ENCODE results near the gene FHAD1. TPM values are rescaled to one million over a fixed set of nuclear protein-coding genes. Genes with fewer than 3 reads are reported as not detected.
"Not testable (repeated sequence)": the region's sequence is repeated elsewhere in the genome, so short reads cannot be mapped to it uniquely, and the experiment has no call there.

FHAD1 gene
- total RNA-seq, 1 experiment from 2014 or later, result 0.15 TPM

GRCh38 chr1:15276691-15277446 lies 29.8 kb downstream of the FHAD1 start:
- no peak for DNase-seq (ENCODE audit: low spot score)

GRCh38 chr1:15277447-15277838 lies 30.4 kb downstream of the FHAD1 start:
- no peak for DNase-seq (ENCODE audit: low spot score)

GRCh38 chr1:15277933-15278332 lies 30.9 kb downstream of the FHAD1 start:
- DNase-seq (ENCODE audit: low spot score), result no peak

GRCh38 chr1:15279576-15280230 lies 32.7 kb downstream of the FHAD1 start:
- DNase-seq (ENCODE audit: low spot score), result peak; percentile 14

GRCh38 chr1:15280416-15280815 lies 33.4 kb downstream of the FHAD1 start:
- no peak for DNase-seq (ENCODE audit: low spot score)

GRCh38 chr1:15282038-15282437 lies 35.0 kb downstream of the FHAD1 start:
- no peak for DNase-seq (ENCODE audit: low spot score)

GRCh38 chr1:15282810-15283474 lies 35.9 kb downstream of the FHAD1 start:
- no peak for DNase-seq (ENCODE audit: low spot score)

GRCh38 chr1:15283526-15283925 lies 36.5 kb downstream of the FHAD1 start:
- no peak for DNase-seq (ENCODE audit: low spot score)

- DNase-seq (ENCODE audit: low spot score), result no peak
These were observed 39.4 kb downstream of the FHAD1 start for GRCh38 chr1:15286452-15286851.

- no peak for DNase-seq (ENCODE audit: low spot score)
These were observed 40.3 kb downstream of the FHAD1 start for GRCh38 chr1:15287035-15287979.

- DNase-seq (ENCODE audit: low spot score), result peak; percentile 9
These were observed 41.3 kb downstream of the FHAD1 start for GRCh38 chr1:15288173-15288926.

GRCh38 chr1:15289251-15289651 lies 42.2 kb downstream of the FHAD1 start:
- no peak for DNase-seq (ENCODE audit: low spot score)

GRCh38 chr1:15290382-15290781 lies 43.4 kb downstream of the FHAD1 start:
- no peak for DNase-seq (ENCODE audit: low spot score)

GRCh38 chr1:15295696-15296095 lies 48.7 kb downstream of the FHAD1 start:
- no peak for DNase-seq (ENCODE audit: low spot score)

GRCh38 chr1:15296585-15297321 lies 49.7 kb downstream of the FHAD1 start:
- no peak for DNase-seq (ENCODE audit: low spot score)

GRCh38 chr1:15297975-15298374 lies 51.0 kb downstream of the FHAD1 start:
- DNase-seq (ENCODE audit: low spot score), result not testable (repeated sequence)

- DNase-seq (ENCODE audit: low spot score), result no peak
These were observed 52.2 kb downstream of the FHAD1 start for GRCh38 chr1:15299179-15299578.

GRCh38 chr1:15299806-15300205 lies 52.8 kb downstream of the FHAD1 start:
- no peak for DNase-seq (ENCODE audit: low spot score)

- no peak for DNase-seq (ENCODE audit: low spot score)
These were observed 56.9 kb downstream of the FHAD1 start for GRCh38 chr1:15303935-15304334.

All from HT-29 (cell line).